Testis (tissue), 2 donors: Measurements from ENCODE around the gene E2F3.

Experiments
- CTCF ChIP-seq, 3 experiments: fragments of 450-650 bp in 2 of 3; fragments of 200-600 bp in 1 of 3; sonication (generic) in 1 of 3; IDR thresholded peaks; one replicate each; pipeline ENCODE4 v1.5.1; 2016 to 2019; ENCODE audit warnings: antibody characterized with exemption in 3 of 3, mild to moderate bottlenecking in 2 of 3, moderate library complexity in 1 of 3
- POLR2A ChIP-seq: fragments of 450-650 bp; IDR thresholded peaks from one replicate; pipeline ENCODE4 v1.6.1; 2017; ENCODE audit warnings: antibody characterized with exemption, mild to moderate bottlenecking, moderate library complexity

- no peak for TF ChIP-seq CTCF (IDR thresholded peaks at IDR 0.05)
- no peak for TF ChIP-seq POLR2A
These were observed 75.8 kb downstream of the E2F3 start for GRCh38 chr6:20477485-20477884.
